Uterus (tissue), 4 donors: ENCODE results near the gene HMGXB4. TPM values are rescaled to one million over a fixed set of nuclear protein-coding genes. Genes with fewer than 3 reads are reported as not detected.

Experiments used
- DNase-seq, 2 donors: peaks; one replicate each; pipeline ENCODE4 v3.0.0-alpha.2; 2019 to 2020
- H3K27ac ChIP-seq, 2 donors: fragments of 200-600 bp; sonication (generic); 1 replicate in 1 of 2; 2 replicates in 1 of 2; pipeline ENCODE4 v1.5.1; 2016 to 2018
- H3K27me3 ChIP-seq, 2 donors: fragments of 200-600 bp; sonication (generic); one replicate each; pipeline ENCODE4 v1.5.1; 2018 to 2019; ENCODE audit warnings: control low read depth in 1 of 2
- H3K36me3 ChIP-seq, 2 donors: fragments of 200-600 bp; sonication (generic); one replicate each; pipeline ENCODE4 v1.5.1; 2019; ENCODE audit warnings: control low read depth in 1 of 2
- H3K4me1 ChIP-seq, 2 donors: fragments of 200-600 bp; sonication (generic); one replicate each; pipeline ENCODE4 v1.5.1; 2018 to 2019; ENCODE audit warnings: control low read depth in 1 of 2
- H3K4me3 ChIP-seq, 2 donors: fragments of 200-600 bp; sonication (generic); 1 replicate in 1 of 2; 2 replicates in 1 of 2; pipeline ENCODE4 v1.5.1; 2018 to 2019; ENCODE audit warnings: mild to moderate bottlenecking in 1 of 2
- H3K9me3 ChIP-seq, 2 donors: fragments of 200-600 bp; sonication (generic); one replicate each; pipeline ENCODE4 v1.5.1; 2019; ENCODE audit warnings: control low read depth in 1 of 2
- POLR2A ChIP-seq, 2 donors: fragments of 450-650 bp; IDR thresholded peaks; one replicate each; pipeline ENCODE4 v1.6.1; 2016; ENCODE audit warnings: antibody characterized with exemption in 2 of 2, mild to moderate bottlenecking in 1 of 2, moderate library complexity in 1 of 2
- intact Hi-C: fragments of 100-400 bp; cut with DNase I; formaldehyde crosslinking; loops from one replicate; pipeline ENCODE4 v1.15.1; 2023; ENCODE audit warnings: low total_unique reads
- total RNA-seq, 4 donors: library from RNA; depleted of rRNA in 3 of 4; stranded (reverse); fragments of >200 nt in 3 of 4; gene quantifications; one replicate each; pipeline versions ENCODE4 v1.1.0 to v1.2.4, GENCODE V29; 2014 to 2023
- TF ChIP-seq, protein P1 (sequence below), 4 experiments: fragments of 200-600 bp in 2 of 4; fragments of 450-650 bp in 2 of 4; sonication (generic) in 2 of 4; IDR thresholded peaks; one replicate each; pipeline ENCODE4 v1.5.1; 2016 to 2019; ENCODE audit warnings: antibody characterized with exemption in 4 of 4, mild to moderate bottlenecking in 2 of 4, moderate library complexity in 1 of 4
- donor health status: DM: yes; HTN: yes; CAD: no.

The HMGXB4 gene
- total RNA-seq, 4 donors from 2014 or later, result 15.1 to 29.6 (median 20.8) TPM

- Histone ChIP-seq H3K4me3 (no peak overlapping the region), H3K27ac (no peak overlapping the region), H3K4me1 (no peaks in the 10 kb centered on the region), H3K27me3 (no peaks in the 10 kb centered on the region), H3K36me3 (no peaks in the 10 kb centered on the region), H3K9me3 (no peaks in the 10 kb centered on the region)
- intact Hi-C loops, result no loop called here
- TF ChIP-seq, protein P1, sequence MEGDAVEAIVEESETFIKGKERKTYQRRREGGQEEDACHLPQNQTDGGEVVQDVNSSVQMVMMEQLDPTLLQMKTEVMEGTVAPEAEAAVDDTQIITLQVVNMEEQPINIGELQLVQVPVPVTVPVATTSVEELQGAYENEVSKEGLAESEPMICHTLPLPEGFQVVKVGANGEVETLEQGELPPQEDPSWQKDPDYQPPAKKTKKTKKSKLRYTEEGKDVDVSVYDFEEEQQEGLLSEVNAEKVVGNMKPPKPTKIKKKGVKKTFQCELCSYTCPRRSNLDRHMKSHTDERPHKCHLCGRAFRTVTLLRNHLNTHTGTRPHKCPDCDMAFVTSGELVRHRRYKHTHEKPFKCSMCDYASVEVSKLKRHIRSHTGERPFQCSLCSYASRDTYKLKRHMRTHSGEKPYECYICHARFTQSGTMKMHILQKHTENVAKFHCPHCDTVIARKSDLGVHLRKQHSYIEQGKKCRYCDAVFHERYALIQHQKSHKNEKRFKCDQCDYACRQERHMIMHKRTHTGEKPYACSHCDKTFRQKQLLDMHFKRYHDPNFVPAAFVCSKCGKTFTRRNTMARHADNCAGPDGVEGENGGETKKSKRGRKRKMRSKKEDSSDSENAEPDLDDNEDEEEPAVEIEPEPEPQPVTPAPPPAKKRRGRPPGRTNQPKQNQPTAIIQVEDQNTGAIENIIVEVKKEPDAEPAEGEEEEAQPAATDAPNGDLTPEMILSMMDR (IDR thresholded peaks at IDR 0.05), result no peak
- no peak for TF ChIP-seq POLR2A (IDR thresholded peaks at IDR 0.05)
- no peak for DNase-seq
Observed at GRCh38 chr22:35219012-35219411, 38.3 kb upstream of the HMGXB4 start.

GRCh38 chr22:35220221-35220620 lies 37.1 kb upstream of the HMGXB4 start:
- no peak for DNase-seq
- TF ChIP-seq, protein P1 (IDR thresholded peaks at IDR 0.05), result no peak
- TF ChIP-seq POLR2A (IDR thresholded peaks at IDR 0.05), result no peak
- intact Hi-C loops, result no loop called here
- no peak overlapping the region for H3K27ac ChIP-seq
- H3K4me1 ChIP-seq, result no peaks in the 10 kb centered on the region
- H3K9me3 ChIP-seq, result no peaks in the 10 kb centered on the region
- no peaks in the 10 kb centered on the region for H3K27me3 ChIP-seq
- no peak overlapping the region for H3K4me3 ChIP-seq
- no peaks in the 10 kb centered on the region for H3K36me3 ChIP-seq

DNA sequence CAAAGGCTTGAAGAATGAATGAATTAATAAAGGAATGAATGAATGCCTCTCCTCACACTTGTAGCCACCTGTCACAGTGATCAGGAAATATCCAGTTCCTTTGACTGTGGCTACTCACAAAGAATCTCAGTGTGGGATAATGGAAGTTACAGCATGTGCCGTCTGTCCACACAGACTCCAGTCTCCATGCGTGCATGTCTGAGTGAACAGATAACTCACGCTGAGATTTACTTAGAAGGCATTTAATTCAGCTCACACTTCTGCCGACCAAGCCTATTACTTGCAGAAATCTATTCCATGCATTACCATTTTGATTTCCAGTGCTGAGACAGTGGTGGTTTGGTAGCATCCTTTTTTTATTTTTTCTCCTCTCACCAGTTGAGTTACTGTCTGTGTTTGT lies 32.3 kb upstream of the HMGXB4 start:
- no peaks in the 10 kb centered on the region for H3K4me1 ChIP-seq
- no peaks in the 10 kb centered on the region for H3K27me3 ChIP-seq
- H3K4me3 ChIP-seq, result no peak overlapping the region
- no peak for DNase-seq
- intact Hi-C loops, result no loop called here
- H3K9me3 ChIP-seq, result no peaks in the 10 kb centered on the region
- TF ChIP-seq, protein P1 (IDR thresholded peaks at IDR 0.05), result no peak
- no peak for TF ChIP-seq POLR2A (IDR thresholded peaks at IDR 0.05)
- H3K27ac ChIP-seq, result no peak overlapping the region
- no peaks in the 10 kb centered on the region for H3K36me3 ChIP-seq

GRCh38 chr22:35226958-35227647 lies 30.2 kb upstream of the HMGXB4 start:
- no peak overlapping the region for H3K4me3 ChIP-seq
- H3K27ac ChIP-seq, result no peak overlapping the region
- H3K4me1 ChIP-seq, result no peaks in the 10 kb centered on the region
- H3K36me3 ChIP-seq, result no peaks in the 10 kb centered on the region
- H3K9me3 ChIP-seq, result no peaks in the 10 kb centered on the region
- intact Hi-C loops, result no loop called here
- H3K27me3 ChIP-seq, result no peaks in the 10 kb centered on the region
- DNase-seq, result no peak
- TF ChIP-seq, protein P1 (IDR thresholded peaks at IDR 0.05), result no peak
- no peak for TF ChIP-seq POLR2A (IDR thresholded peaks at IDR 0.05)

DNA sequence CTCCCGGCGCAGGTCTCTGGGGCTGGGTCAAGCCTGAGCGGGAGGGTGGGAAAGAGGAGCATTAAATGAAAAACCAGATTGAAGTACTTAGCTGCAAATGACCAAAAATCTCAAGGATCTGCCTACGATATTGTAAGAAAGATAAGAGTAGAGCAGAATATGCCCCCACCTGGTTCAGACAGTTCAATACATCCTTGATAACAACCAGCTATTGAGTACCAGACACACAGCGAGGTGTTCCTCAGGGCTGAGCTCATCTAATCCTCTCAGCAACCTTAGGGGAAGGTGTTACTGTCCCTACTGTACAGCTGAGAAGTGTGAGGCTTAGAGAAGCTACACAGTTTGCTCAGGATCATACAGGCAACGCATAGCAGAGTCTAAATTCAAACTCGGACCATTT lies 27.4 kb upstream of the HMGXB4 start:
- no peak for DNase-seq
- Histone ChIP-seq H3K9me3 (no peaks in the 10 kb centered on the region), H3K36me3 (no peaks in the 10 kb centered on the region), H3K27me3 (no peaks in the 10 kb centered on the region), H3K27ac (no peak overlapping the region), H3K4me3 (no peak overlapping the region), H3K4me1 (no peaks in the 10 kb centered on the region)
- intact Hi-C loops, result no loop called here
- no peak for TF ChIP-seq POLR2A (IDR thresholded peaks at IDR 0.05)
- TF ChIP-seq, protein P1 (IDR thresholded peaks at IDR 0.05), result no peak
